RPMI7951 (cell line): Measurements from ENCODE around the gene CMTM7. TPM values are rescaled to one million over a fixed set of nuclear protein-coding genes. Genes with fewer than 3 reads are reported as not detected.

ENCODE experiments used
- DNase-seq: peaks from one replicate; pipeline ENCODE4 v3.0.0-alpha.2; 2012; ENCODE audit warnings: low read depth
- total RNA-seq: library from RNA; depleted of rRNA; stranded (reverse); fragments of >200 nt; shearing (Covaris generic); gene quantifications from 2 replicates; pipeline ENCODE4 v1.2.3, GENCODE V29; 2014; rRNA removed

The CMTM7 gene
- total RNA-seq, 1 experiment from 2014 or later = 24.5 TPM

DNA sequence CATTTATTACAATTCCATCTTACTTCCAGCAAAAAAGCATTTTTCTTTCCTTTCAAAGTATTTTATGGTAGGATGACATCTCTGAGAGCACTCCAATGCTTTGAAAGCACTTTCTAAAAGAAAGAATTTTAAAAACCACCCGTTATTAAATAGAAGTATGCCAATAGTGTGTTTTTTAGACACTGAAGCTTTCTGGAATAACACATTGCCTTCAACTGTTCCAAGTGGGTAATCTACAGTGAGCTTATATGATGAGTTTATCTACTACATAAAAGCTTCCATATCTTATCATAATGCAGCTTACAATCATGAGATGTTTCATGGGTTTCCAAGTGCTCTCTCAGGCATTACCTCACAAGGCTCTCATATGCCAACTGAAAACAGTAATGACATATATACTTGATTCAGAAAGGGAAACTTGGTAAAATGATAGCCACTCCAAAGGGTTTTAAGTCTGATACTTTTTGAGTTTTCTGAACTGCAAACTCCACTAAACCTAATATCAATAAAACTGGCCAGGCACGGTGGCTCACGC is 96.9 kb downstream of the CMTM7 start:
- no peak for DNase-seq

DNA sequence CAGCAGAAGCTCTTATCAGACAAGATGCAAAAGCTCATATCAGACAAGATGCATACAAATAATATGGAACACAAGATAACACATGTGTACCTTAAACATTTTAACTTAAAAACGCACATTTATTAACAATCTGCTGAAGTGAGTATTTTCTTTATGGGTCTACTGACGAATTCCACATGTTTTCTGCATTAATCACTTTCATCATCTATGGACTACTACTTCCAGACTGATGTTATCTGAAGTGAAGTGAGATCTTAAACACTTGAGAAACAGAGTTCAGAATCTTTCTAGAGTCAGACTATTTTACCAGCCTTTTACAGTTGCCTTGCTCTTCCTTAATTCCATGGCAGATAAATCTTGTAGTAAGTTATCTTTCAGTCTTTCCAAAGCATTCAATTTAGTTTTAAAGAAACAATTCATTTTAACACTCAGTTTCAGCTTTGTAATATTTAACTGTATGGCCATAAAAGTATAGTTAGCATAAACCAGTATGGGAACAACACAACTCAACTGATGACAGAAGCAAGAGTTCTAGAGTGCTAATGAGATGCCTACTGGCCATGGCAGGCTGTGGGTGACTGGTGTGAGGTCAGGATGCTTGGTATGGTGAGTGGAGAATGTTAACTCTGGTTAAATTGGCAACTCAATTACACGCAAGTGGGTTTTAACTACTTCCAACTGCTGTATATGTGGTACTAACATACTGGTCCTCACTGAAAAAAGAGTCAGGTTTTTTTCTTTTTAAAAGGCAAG is 101.2 kb downstream of the CMTM7 start:
- no peak for DNase-seq

DNA sequence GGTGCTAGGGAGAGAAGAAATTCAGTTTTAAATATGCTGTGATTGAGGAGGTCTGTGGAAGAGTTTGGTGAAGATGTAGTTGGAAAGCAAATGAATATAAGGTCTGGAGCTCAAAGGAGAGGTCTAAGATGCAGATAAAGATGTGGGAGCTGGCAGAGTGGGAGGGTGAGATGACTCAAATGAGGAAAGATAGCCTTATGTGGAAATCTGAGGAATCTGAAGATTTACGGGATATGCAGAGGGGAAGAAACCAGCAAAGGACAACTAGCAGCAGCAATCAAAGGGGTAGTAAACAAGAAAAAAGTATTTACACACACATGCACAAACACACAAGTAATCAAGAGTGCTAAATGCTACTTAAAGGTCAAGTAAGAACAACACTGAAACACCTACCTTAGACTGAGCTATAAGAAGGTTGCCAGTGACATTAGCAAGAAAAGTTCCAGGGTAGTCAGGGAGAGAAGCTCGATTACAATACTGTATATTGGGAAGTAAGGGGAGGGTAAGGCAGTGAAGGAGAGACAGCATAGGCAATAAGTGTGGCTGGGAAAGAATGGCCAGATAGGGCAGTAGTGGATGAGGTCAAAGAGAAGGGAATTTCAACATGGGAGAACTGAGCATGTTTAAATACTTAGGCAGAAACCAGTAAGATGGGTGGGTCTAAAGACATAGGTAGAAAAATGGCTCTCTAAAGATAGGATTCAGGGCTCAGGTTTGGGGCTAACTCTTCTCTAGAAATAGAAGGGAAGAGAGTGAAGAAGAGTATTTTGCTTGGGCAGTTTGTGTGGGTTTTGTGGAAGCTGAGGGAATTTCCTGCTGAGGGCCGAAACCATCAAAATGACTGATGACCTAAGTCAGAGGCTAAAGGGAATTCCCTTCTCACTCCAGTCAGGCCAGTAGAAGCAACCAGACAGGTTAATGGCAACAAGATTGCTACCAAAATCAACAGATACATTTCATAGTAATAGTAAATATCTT is 102.1 kb downstream of the CMTM7 start:
- DNase-seq = peak; percentile 41

DNA sequence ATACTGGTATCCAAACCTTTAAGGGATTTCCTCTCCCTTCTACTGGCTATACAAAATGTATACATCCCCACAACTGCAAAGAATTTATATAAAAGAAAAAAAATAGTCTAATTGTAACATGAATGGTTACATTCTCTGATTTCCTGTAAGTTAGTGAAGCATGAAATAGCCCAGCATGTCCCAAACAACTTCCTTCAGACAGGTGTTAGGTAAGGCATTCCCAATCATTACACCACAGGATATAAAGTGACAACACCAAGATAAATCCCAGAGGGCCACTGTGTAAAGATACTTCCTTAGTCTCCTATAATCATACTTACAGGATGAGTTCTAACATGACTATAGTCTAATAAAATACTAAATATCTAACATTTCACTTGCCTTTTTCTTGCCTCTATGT is 103.4 kb downstream of the CMTM7 start:
- no peak for DNase-seq

DNA sequence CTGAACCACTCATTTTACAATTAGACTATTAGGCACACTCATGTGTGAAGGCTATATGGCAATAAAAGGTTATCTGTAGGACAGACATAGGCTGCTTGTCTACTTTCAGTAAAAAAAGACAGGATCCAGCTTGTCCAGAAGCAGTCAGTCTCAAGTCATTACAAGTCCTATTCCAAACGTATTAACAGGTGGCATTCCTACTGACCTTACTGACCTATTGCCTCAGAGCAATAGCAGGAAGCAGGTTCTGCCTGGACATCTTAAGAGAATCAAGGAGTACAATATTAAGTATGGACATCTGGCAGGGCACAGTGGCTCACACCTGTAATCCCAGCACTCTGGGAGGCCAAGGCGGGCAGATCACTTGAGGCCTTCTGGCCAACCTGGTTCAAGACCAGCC is 104.0 kb downstream of the CMTM7 start:
- DNase-seq = no peak

DNA sequence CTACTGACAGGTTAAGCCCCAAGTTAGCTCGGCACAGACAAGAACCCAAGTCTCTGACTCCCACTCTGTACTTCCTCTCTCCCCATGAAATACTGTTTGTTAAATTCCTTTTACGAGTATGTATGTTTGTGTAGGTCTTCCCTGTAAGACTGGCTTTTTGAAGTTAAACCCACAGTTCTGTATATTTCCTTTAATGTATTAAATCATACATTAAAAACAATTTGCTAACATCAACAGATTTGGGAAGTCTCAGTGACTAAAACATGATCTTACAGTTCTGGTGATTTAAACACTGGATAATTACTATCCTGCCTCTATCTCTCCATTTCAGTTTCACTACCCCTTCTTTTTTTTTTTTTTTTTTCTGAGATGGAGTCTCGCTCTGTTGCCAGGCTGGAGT is 106.6 kb downstream of the CMTM7 start:
- no peak for DNase-seq

DNA sequence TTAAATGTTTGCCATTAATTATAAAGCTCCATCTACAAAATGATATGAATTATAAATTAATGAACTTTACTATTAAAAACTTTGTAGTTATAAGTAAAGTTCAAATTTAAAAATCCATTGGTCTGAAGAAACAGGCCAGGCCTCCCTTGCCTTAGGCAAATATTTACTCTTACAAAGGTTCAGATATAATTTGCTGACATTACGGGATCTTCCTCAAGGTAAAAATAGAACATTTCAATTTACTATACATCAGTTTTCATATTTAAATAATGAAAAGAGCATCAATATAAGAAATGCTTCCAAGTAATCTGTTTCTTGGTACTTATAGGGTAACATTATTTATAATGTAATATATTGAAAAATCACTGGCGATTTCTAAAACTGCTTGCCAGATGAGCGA is 107.3 kb downstream of the CMTM7 start:
- no peak for DNase-seq

DNA sequence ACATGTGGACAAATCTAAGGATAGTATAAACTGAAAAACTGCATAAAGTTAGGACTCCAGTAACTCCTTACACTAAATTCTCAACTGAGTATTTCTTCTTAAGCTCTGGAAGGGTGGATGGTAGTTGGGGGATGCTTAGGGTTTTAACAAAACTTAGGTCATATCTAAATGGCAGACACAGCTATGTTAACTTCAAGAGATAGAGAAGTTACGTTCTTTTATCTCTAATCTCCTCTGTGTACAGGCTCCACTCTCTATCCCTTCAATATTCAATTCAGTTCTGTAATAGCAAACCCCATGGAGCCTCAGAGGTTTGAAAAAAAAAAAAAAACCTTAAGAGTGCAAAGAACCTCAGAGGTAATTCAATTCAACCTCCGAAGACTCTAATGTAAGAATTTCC is 107.9 kb downstream of the CMTM7 start:
- no peak for DNase-seq

DNA sequence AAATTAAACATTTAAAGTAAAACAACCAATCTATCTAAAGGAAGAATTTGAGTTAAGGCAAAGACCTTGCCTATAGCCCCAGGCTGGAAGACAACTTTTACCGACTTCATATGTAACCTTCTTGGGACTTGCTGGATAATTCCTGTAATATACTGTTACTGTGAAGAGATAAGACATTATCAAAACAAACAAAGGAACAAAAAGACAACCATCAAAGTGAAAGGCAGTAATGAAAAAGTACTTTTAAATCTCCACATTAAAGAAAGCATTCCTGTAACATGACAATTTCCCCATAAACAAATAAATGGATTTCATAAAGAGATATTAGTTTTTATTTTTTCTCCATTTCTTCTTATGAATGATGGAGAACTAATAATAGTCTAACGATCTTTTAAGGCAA is 108.6 kb downstream of the CMTM7 start:
- no peak for DNase-seq

DNA sequence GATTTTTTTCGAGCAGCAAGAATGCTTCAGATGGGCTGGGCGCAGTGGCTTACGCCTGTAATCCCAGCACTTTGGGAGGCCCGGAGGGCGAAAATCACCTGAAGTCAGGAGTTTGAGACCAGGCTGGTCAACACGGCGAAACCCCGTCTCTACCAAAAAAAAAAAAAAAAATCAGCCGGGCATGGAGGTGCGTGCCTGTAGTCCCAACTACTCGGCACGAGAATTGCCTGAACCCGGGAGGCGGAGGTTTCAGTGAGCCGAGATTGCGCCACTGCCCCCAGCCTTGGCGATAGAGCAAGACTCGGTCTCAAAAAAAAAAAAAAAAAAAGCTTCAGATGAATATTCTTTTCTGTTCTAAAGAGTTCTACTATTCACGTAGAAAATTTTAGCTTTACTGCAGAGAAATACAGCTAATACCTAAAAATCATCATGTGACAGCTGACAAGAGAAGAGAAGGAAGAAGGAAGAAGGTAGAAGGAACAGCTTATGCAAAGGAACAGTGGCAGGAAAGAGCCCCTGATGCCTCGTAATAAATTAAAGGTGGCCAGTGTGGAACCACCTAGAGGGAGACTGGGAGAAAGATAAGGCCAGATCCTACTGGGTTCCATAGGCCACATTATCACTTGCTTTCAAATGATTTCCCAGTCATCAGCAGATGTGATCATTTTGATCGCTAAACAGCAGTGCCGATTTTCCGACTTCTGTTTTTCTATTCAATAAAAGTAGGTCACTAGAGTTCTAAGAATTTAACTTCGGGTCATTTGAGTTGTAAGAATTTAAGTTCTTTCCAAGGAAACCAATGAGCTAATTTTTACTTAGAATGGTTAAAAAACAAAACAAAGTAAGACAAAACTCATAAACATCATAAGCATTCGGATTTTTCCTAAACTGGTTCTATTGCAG is 109.5 kb downstream of the CMTM7 start:
- peak; percentile 37 for DNase-seq

DNA sequence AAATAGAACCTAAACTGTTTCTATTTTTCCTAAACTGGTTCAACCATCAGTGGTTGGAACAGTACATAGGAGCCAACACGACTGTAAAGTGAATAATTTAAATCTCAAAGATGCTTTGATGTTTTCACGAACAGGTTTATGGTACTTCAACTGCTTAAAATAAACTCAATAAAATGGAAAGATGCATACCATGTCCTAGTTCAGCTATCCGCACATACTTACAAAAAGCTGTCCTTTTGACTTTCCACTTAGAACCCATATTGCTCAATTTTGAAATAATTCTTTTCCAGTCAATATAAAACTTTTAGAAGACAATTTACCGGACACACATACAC is 110.1 kb downstream of the CMTM7 start:
- DNase-seq = no peak

DNA sequence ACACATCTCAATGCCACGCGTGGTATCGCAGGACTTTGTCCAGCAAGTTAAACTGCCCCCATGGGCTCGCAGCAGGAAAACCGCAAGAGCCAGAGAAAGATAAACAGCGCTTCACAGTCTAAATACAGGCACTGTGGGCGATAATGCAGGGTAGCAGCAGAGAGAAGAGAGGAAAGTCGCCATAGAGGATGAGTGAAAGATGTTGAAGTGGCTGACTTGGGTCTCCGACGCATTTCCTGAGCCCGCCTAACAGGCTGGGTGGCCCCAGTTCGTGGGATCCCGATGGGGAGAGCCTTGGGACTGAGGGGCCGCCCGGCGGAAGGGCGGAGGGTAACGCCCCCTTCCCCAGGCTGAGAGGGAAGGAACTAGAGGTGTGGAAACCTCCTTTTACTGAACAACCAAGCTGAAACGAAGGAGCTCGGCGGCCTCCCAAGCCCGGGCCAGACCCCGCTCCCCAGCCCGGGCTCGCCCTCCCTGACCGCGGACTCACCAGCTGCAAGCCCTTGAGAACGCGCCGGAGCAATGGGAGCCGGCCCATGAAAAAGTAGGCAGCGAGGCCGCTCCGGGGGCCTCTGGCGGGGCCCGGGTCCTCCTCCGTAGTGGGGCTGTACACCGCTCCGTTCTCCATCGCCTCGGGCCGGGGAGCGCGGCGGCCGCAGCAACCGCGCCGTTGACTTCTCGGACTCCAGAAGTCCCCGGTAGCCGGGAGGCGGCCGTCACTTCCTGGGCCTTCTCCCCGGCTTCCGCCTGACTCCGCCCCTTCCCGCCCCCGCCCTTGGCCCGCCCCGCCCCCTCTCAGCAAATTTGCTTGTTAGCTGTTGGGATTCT is 110.7 kb downstream of the CMTM7 start, which contains the start of gene CMTM6:
Gene CMTM6, minus strand, starts transcription at position 735 of the 828 bp plus-strand sequence. Its CDS starts 107 bp downstream, at position 628.
- peak; percentile 81 for DNase-seq

DNA sequence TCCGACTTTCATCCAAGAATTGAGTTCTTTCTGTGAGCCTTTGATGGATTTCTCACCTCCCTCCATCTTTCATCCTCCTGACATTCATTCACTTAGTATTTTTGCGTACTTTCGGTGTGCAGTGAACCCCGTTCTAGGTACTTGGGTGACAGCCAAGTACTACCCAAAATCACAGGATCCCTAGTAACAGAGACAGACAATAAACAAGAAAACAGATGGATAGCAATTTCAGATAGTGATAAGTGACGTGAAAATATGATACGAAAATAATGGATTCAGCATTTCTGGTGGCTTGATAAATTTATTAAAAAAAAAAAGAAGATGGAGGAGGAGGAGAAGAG is 111.3 kb downstream of the CMTM7 start:
- DNase-seq = no peak

Other genes with a start within 250 kb of the CMTM7 start
- gene CMTM8, start 153.2 kb upstream of the CMTM7 start, total RNA-seq = not detected in 2 replicates
- gene CMTM6, start 111.0 kb downstream of the CMTM7 start, total RNA-seq = 203 and 270 TPM in 2 replicates
- 56.1 and 56.6 TPM in 2 replicates for gene DYNC1LI1, start 179.0 kb downstream of the CMTM7 start, total RNA-seq